ENCODE results near the gene RGPD6. TPM values are rescaled to one million over a fixed set of nuclear protein-coding genes. Genes with fewer than 3 reads are reported as not detected.
"Not testable (repeated sequence)": the region's sequence is repeated elsewhere in the genome, so short reads cannot be mapped to it uniquely, and the experiment has no call there.

Gene RGPD6
- total RNA-seq, 1 donor from 2014 or later = 20.3 TPM

GRCh38 chr2:110588520-110588919 lies 11.5 kb upstream of the RGPD6 start:
- not testable (repeated sequence) for H3K27ac Mint-ChIP-seq (ENCODE audit: unreplicated experiment); FAIRE-seq; H3K36me3 ChIP-seq (ENCODE audit: insufficient read depth, low read length); H2AFZ ChIP-seq (ENCODE audit: low read depth, low read length); H3K9ac ChIP-seq (ENCODE audit: low read length); H3K79me2 ChIP-seq (ENCODE audit: insufficient read depth, low read length); H4K20me1 ChIP-seq (ENCODE audit: insufficient read depth, low read length); H3K4me2 ChIP-seq (ENCODE audit: low read length); H3K4me3 ChIP-seq (ENCODE audit: insufficient read depth, low read depth, low read length); DNase-seq (ENCODE audit: low read depth); H3K4me1 Mint-ChIP-seq (ENCODE audit: low read depth, unreplicated experiment); H3K4me3 Mint-ChIP-seq (ENCODE audit: unreplicated experiment); H3K27me3 ChIP-seq (ENCODE audit: insufficient read depth, low read length); H3K9me3 ChIP-seq (ENCODE audit: insufficient read depth, low read depth, low read length); H3K27me3 Mint-ChIP-seq (ENCODE audit: low read depth, unreplicated experiment); H3K36me3 Mint-ChIP-seq (ENCODE audit: low read depth, unreplicated experiment); H3K27ac ChIP-seq (ENCODE audit: low read depth, low read length); H3K9me3 Mint-ChIP-seq (ENCODE audit: unreplicated experiment); H3K4me1 ChIP-seq (ENCODE audit: insufficient read depth, low read length)

DNA sequence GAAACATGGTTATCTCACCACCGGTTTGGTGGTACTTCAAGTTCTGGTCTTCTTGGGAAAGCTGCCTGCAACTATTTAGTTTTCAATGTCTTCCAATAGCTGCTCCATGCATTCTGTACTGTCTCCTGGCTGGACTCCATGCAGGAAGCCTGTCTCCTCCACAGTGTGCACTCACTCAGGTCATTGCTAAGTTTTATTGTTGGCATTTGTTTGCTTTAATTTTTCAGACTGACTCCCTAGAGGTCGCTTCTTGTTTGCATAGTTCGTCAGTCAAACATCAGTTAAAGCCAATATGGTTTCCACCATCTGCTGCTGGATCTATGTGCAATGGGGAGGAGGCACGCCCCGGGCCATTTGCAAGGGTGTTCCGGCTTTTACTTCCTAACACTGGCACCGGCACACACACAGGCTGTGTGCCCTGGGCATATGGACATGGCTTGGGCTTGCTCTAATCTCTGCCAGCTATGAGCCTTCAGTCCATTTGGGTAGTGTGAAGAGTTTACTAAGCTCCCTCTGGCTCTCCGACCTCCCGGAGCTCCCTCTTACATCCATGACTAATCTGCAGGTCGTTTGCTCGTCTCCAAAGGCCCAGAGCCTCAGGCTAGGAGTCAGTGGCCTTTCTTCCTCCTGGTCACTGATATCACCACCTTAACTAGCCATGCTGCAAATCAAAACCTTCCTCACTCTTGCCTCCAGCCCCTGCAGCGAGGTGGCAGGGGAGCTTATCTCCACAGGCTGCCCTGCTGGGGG lies 2.4 kb upstream of the RGPD6 start:
- FAIRE-seq; H3K27me3 Mint-ChIP-seq (ENCODE audit: low read depth, unreplicated experiment); DNase-seq (ENCODE audit: low read depth); H3K4me1 Mint-ChIP-seq (ENCODE audit: low read depth, unreplicated experiment); H3K9me3 Mint-ChIP-seq (ENCODE audit: unreplicated experiment); H3K27ac Mint-ChIP-seq (ENCODE audit: unreplicated experiment); H3K4me1 ChIP-seq (ENCODE audit: insufficient read depth, low read length); H3K9me3 ChIP-seq (ENCODE audit: insufficient read depth, low read depth, low read length); H3K4me3 ChIP-seq (ENCODE audit: insufficient read depth, low read depth, low read length); H2AFZ ChIP-seq (ENCODE audit: low read depth, low read length); H3K79me2 ChIP-seq (ENCODE audit: insufficient read depth, low read length); H3K4me2 ChIP-seq (ENCODE audit: low read length); H3K36me3 Mint-ChIP-seq (ENCODE audit: low read depth, unreplicated experiment); H3K4me3 Mint-ChIP-seq (ENCODE audit: unreplicated experiment); H3K36me3 ChIP-seq (ENCODE audit: insufficient read depth, low read length); H3K27me3 ChIP-seq (ENCODE audit: insufficient read depth, low read length); H3K9ac ChIP-seq (ENCODE audit: low read length); H3K27ac ChIP-seq (ENCODE audit: low read depth, low read length); H4K20me1 ChIP-seq (ENCODE audit: insufficient read depth, low read length): not testable (repeated sequence)

DNA sequence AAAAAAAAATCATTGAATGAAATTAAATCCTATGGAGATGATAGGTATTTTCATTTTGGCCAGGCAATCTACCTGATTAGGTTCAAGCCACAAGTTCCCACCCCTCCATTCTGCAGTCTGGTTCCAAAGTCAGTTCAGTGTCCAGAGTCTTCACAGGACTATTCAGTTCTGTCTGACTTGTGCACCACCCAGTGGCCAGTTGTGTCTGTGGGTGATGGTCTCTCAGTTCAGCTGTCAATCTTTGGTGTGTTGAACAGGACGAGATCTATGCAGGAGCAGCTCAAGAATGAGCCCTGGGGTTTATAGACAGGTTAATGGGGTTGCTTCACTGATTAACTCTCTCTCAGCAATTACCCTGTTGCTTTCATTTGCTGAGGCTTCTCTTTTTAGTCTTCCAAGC lies 1.4 kb upstream of the RGPD6 start:
- not testable (repeated sequence) for H3K4me3 ChIP-seq (ENCODE audit: insufficient read depth, low read depth, low read length); H3K9me3 Mint-ChIP-seq (ENCODE audit: unreplicated experiment); H3K36me3 ChIP-seq (ENCODE audit: insufficient read depth, low read length); H4K20me1 ChIP-seq (ENCODE audit: insufficient read depth, low read length); H3K27ac Mint-ChIP-seq (ENCODE audit: unreplicated experiment); H3K27me3 ChIP-seq (ENCODE audit: insufficient read depth, low read length); H3K4me2 ChIP-seq (ENCODE audit: low read length); H3K4me1 ChIP-seq (ENCODE audit: insufficient read depth, low read length); H2AFZ ChIP-seq (ENCODE audit: low read depth, low read length); H3K4me1 Mint-ChIP-seq (ENCODE audit: low read depth, unreplicated experiment); H3K4me3 Mint-ChIP-seq (ENCODE audit: unreplicated experiment); H3K27me3 Mint-ChIP-seq (ENCODE audit: low read depth, unreplicated experiment); H3K27ac ChIP-seq (ENCODE audit: low read depth, low read length); DNase-seq (ENCODE audit: low read depth); H3K9me3 ChIP-seq (ENCODE audit: insufficient read depth, low read depth, low read length); H3K79me2 ChIP-seq (ENCODE audit: insufficient read depth, low read length); H3K9ac ChIP-seq (ENCODE audit: low read length); H3K36me3 Mint-ChIP-seq (ENCODE audit: low read depth, unreplicated experiment); FAIRE-seq

DNA sequence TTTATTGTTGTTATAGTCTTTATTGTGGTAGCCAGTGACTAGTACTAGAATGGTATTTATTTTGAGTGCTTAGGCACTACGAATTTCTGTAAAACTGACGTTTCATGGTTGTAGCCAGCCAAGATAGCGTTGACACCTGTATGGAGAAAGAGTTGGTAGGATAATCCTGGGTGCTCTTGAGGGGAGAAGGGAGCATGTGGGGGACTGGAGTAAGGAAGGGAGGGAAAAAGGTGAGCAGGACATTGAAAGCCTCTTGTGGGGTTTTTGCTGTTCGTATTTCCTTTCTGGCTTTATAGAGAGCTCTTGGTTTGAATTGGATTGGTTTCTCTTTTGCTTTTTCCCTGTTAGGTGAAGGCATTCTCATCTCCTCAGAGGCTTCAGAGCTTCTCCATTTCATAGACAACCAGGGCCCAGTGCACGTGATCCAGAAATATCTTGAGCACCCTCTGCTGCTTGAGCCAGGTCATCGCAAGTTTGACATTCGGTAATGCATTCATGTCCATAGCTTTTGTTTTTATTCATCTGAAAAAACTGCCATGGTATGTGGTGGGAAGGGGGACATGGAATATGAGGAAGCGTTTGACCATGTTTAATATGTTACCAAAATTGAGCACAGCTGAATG lies 77.2 kb downstream of the RGPD6 start:
- H3K27me3 Mint-ChIP-seq (ENCODE audit: low read depth, unreplicated experiment); H3K9me3 Mint-ChIP-seq (ENCODE audit: unreplicated experiment); H3K79me2 ChIP-seq (ENCODE audit: insufficient read depth, low read length); H3K9ac ChIP-seq (ENCODE audit: low read length); FAIRE-seq; H3K27ac ChIP-seq (ENCODE audit: low read depth, low read length); DNase-seq (ENCODE audit: low read depth); H3K4me3 ChIP-seq (ENCODE audit: insufficient read depth, low read depth, low read length); H3K4me1 Mint-ChIP-seq (ENCODE audit: low read depth, unreplicated experiment); H3K27ac Mint-ChIP-seq (ENCODE audit: unreplicated experiment); H3K36me3 Mint-ChIP-seq (ENCODE audit: low read depth, unreplicated experiment); H3K4me2 ChIP-seq (ENCODE audit: low read length); H4K20me1 ChIP-seq (ENCODE audit: insufficient read depth, low read length); H2AFZ ChIP-seq (ENCODE audit: low read depth, low read length); H3K4me3 Mint-ChIP-seq (ENCODE audit: unreplicated experiment); H3K4me1 ChIP-seq (ENCODE audit: insufficient read depth, low read length); H3K36me3 ChIP-seq (ENCODE audit: insufficient read depth, low read length); H3K27me3 ChIP-seq (ENCODE audit: insufficient read depth, low read length); H3K9me3 ChIP-seq (ENCODE audit: insufficient read depth, low read depth, low read length): not testable (repeated sequence)

DNA sequence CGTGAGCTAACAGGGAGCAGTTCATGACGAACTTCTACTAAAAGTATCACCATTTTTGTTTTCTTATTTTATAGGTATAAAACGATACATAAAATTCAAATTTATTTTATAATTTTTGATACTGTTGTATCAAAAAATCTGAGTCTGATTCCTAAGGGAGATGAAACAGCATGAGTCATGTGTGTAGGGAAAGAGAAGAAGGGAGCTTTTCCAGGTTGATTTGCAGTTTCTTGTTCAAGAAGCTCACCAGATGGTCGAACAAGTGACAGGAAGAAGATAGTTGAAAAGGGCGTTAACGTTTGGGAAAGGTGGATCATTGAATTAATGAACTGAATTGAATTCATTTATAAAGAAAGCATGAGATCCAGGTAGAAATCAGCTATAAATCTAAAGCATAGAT lies 81.0 kb downstream of the RGPD6 start:
- not testable (repeated sequence) for H3K79me2 ChIP-seq (ENCODE audit: insufficient read depth, low read length); H3K36me3 Mint-ChIP-seq (ENCODE audit: low read depth, unreplicated experiment); H3K4me1 Mint-ChIP-seq (ENCODE audit: low read depth, unreplicated experiment); H3K36me3 ChIP-seq (ENCODE audit: insufficient read depth, low read length); FAIRE-seq; H2AFZ ChIP-seq (ENCODE audit: low read depth, low read length); H3K27me3 ChIP-seq (ENCODE audit: insufficient read depth, low read length); H3K9me3 ChIP-seq (ENCODE audit: insufficient read depth, low read depth, low read length); H3K4me3 ChIP-seq (ENCODE audit: insufficient read depth, low read depth, low read length); H3K27ac ChIP-seq (ENCODE audit: low read depth, low read length); H3K9ac ChIP-seq (ENCODE audit: low read length); H3K4me2 ChIP-seq (ENCODE audit: low read length); H3K9me3 Mint-ChIP-seq (ENCODE audit: unreplicated experiment); H3K4me3 Mint-ChIP-seq (ENCODE audit: unreplicated experiment); DNase-seq (ENCODE audit: low read depth); H3K27ac Mint-ChIP-seq (ENCODE audit: unreplicated experiment); H3K27me3 Mint-ChIP-seq (ENCODE audit: low read depth, unreplicated experiment); H3K4me1 ChIP-seq (ENCODE audit: insufficient read depth, low read length); H4K20me1 ChIP-seq (ENCODE audit: insufficient read depth, low read length)

DNA sequence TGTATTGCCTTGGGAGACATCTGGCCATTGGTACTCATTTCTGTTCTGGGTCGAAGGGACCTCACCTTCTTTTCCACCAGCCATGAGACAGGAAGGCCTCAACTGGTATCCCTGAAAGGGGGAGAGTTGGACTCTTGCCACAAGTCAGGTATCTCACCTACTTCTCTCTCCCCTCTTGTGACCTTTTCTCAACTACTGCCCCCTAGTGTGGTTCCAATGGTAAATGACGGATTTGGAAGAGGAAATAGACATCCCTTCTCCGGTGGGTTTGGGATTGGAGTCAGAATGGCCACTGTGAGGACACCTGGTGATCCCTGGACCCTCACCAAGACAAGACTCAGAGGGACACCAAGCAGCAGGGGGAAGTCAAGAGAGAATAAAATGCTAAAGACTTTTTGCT lies 82.5 kb downstream of the RGPD6 start:
- not testable (repeated sequence) for H3K4me2 ChIP-seq (ENCODE audit: low read length); H3K4me3 Mint-ChIP-seq (ENCODE audit: unreplicated experiment)

More for the DNA sequence above, 82.5 kb downstream of the RGPD6 start:
- H3K9ac ChIP-seq (ENCODE audit: low read length); H3K27ac Mint-ChIP-seq (ENCODE audit: unreplicated experiment); H3K27me3 Mint-ChIP-seq (ENCODE audit: low read depth, unreplicated experiment); H3K9me3 ChIP-seq (ENCODE audit: insufficient read depth, low read depth, low read length); H3K27ac ChIP-seq (ENCODE audit: low read depth, low read length); H3K36me3 Mint-ChIP-seq (ENCODE audit: low read depth, unreplicated experiment); H3K4me1 Mint-ChIP-seq (ENCODE audit: low read depth, unreplicated experiment); H3K36me3 ChIP-seq (ENCODE audit: insufficient read depth, low read length); H3K9me3 Mint-ChIP-seq (ENCODE audit: unreplicated experiment); H3K4me3 ChIP-seq (ENCODE audit: insufficient read depth, low read depth, low read length); H2AFZ ChIP-seq (ENCODE audit: low read depth, low read length); H3K79me2 ChIP-seq (ENCODE audit: insufficient read depth, low read length); H3K4me1 ChIP-seq (ENCODE audit: insufficient read depth, low read length); DNase-seq (ENCODE audit: low read depth); H4K20me1 ChIP-seq (ENCODE audit: insufficient read depth, low read length); FAIRE-seq; H3K27me3 ChIP-seq (ENCODE audit: insufficient read depth, low read length): not testable (repeated sequence)
